Erythroblast (primary cell): ENCODE data around the gene SLC22A23.

Experiments used
- GATA1 ChIP-seq: IDR thresholded peaks from 2 replicates; pipeline ENCODE4 v1.6.1; 2011; ENCODE audit warnings: low read depth, mild to moderate bottlenecking, control low read depth, low read length, moderate library complexity
- POLR2A ChIP-seq: IDR thresholded peaks from 2 replicates; pipeline ENCODE4 v1.6.1; 2011; ENCODE audit warnings: mild to moderate bottlenecking, low read length

GRCh38 chr6:3310703-3311102 lies 146.1 kb downstream of the SLC22A23 start:
- TF ChIP-seq POLR2A = no peak
- TF ChIP-seq GATA1 = no peak
